GM18873 (cell line): ENCODE data around the gene PYGL.
"Not testable (repeated sequence)": the region's sequence is repeated elsewhere in the genome, so short reads cannot be mapped to it uniquely, and the experiment has no call there.

Experiments
- ATAC-seq: cut with Tn5 transposase; IDR thresholded peaks from one replicate; pipeline ENCODE4 v1.9.1; 2021; ENCODE audit warnings: mild to moderate bottlenecking, moderate library complexity, moderate number of reproducible peaks; ENCODE audit not compliant: unreplicated experiment, low FRiP score

Gene PYGL

GRCh38 chr14:50943943-50944646, at the start of gene PYGL:
Gene PYGL, minus strand, starts transcription at chr14:50944483. Its CDS starts 80 bp downstream, at chr14:50944403.
- ATAC-seq, result no peak

GRCh38 chr14:50985859-50986331, 41.6 kb upstream of the PYGL start:
- no peak for ATAC-seq

GRCh38 chr14:50985124-50985858, 41.0 kb upstream of the PYGL start:
- ATAC-seq, result no peak

GRCh38 chr14:50984036-50984710, 39.9 kb upstream of the PYGL start:
- no peak for ATAC-seq

GRCh38 chr14:50979941-50980850, 35.9 kb upstream of the PYGL start:
- no peak for ATAC-seq

GRCh38 chr14:50978888-50979287, 34.6 kb upstream of the PYGL start:
- peak; percentile 91 for ATAC-seq

GRCh38 chr14:50978529-50978871, 34.2 kb upstream of the PYGL start:
- ATAC-seq, result no peak

GRCh38 chr14:50977863-50978528, 33.7 kb upstream of the PYGL start:
- ATAC-seq, result no peak

- ATAC-seq, result no peak
Observed at GRCh38 chr14:50974118-50974517, 29.8 kb upstream of the PYGL start.

- no peak for ATAC-seq
Observed at GRCh38 chr14:50972734-50973133, 28.5 kb upstream of the PYGL start.

- ATAC-seq, result no peak
Observed at GRCh38 chr14:50970886-50971781, 26.9 kb upstream of the PYGL start.

GRCh38 chr14:50967790-50968189, 23.5 kb upstream of the PYGL start:
- ATAC-seq, result no peak

GRCh38 chr14:50967103-50967502, 22.8 kb upstream of the PYGL start:
- ATAC-seq, result no peak

- ATAC-seq, result no peak
Observed at GRCh38 chr14:50964683-50965390, 20.6 kb upstream of the PYGL start.

- no peak for ATAC-seq
Observed at GRCh38 chr14:50963919-50964318, 19.6 kb upstream of the PYGL start.

GRCh38 chr14:50961605-50962221, 17.4 kb upstream of the PYGL start:
- no peak for ATAC-seq

- ATAC-seq, result no peak
Observed at GRCh38 chr14:50957296-50957695, 13.0 kb upstream of the PYGL start.

GRCh38 chr14:50956421-50956820, 12.1 kb upstream of the PYGL start:
- ATAC-seq, result not testable (repeated sequence)
